Urinary bladder (tissue), 4 donors: ENCODE measurements around the gene TMPRSS13. TPM values are rescaled to one million over a fixed set of nuclear protein-coding genes. Genes with fewer than 3 reads are reported as not detected.
A peak's percentile ranks its signal among the peaks of the same experiment; 100 is the strongest.

ENCODE experiments used
- DNase-seq: peaks from one replicate; pipeline ENCODE4 v3.0.0-alpha.2; 2015; ENCODE audit errors: extremely low spot score
- H3K27ac ChIP-seq: one replicate; pipeline ENCODE4 v1.5.1; 2013; ENCODE audit warnings: low read depth, mild to moderate bottlenecking, moderate library complexity
- H3K36me3 ChIP-seq: one replicate; pipeline ENCODE4 v1.6.1; 2013; ENCODE audit warnings: mild to moderate bottlenecking, moderate library complexity; ENCODE audit not compliant: insufficient read depth
- H3K4me1 ChIP-seq: one replicate; pipeline ENCODE4 v1.6.1; 2013; ENCODE audit warnings: mild to moderate bottlenecking, moderate library complexity; ENCODE audit not compliant: insufficient read depth
- H3K4me3 ChIP-seq: one replicate; pipeline ENCODE4 v1.5.1; 2013; ENCODE audit warnings: low read depth, low read length
- WGBS: extraction: QIAGEN DNeasy Blood & Tissue Kit; methylation state at CpG from one replicate; pipeline ENCODE4 v1.1.7; 2013; 5-methylcytosine and 5-hydroxymethylcytosine counted together
- polyA plus RNA-seq: library from polyadenylated mRNA; stranded (reverse); fragments of 200-250 nt; gene quantifications from one replicate; pipeline ENCODE4 v1.2.3, GENCODE V29; 2013
- total RNA-seq: library from RNA; depleted of rRNA; stranded (reverse); fragments of >200 nt; gene quantifications from one replicate; pipeline ENCODE4 v1.2.3, GENCODE V29; 2014
- donor health status: healthy with polysubstance abuse.
- donor health status: healthy.

The TMPRSS13 gene
- total and polyA plus RNA-seq, 2 donors, result 0.18 to 0.63 TPM

DNA sequence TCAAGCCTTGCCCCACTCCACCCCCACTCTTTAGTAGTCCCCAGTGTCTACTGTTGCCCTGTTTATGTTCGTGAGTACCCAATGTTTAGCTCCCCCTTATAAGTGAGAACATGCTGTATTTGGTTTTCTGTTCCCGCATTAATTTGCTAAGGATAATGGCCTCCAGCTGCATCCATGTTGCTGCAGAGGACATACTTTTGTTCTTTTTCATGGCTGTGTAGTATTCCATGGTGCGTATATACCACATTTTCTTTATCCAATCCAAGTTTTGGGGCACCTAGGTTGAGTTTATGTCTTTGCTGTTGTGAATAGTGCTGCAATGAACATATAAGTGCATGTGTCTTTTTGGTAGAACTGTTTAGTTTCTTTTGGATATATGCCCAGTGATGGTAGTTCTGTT is 36.6 kb downstream of the TMPRSS13 start:
- no peak overlapping the region for H3K27ac ChIP-seq
- H3K4me1 ChIP-seq, result no peaks in the 10 kb centered on the region
- H3K4me3 ChIP-seq, result no peak overlapping the region
- H3K36me3 ChIP-seq, result no peaks in the 10 kb centered on the region
- no peak for DNase-seq
- 96% methylated on average over 3 of the region's 3 CpGs for WGBS

DNA sequence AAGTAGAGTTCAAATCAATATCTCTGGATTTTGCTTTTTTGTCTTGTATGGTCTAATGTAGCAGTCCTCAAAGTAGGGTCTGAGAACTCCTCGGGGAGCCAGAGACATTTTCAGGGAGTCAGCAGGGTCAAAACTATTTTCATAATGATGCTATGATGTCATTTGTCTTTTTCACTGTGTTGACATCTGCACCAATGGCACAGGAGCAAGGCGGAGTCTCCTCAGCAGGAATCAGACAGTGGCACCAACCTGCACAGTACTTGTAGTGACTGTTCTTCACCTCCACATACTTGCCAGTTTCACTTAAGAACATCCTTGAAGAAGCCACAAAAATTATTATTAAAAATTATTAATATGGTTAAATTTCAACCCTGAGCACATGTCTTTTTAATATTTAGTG is 37.8 kb downstream of the TMPRSS13 start:
- 79% methylated on average over 2 of the region's 2 CpGs for WGBS
- Histone ChIP-seq H3K36me3 (no peaks in the 10 kb centered on the region), H3K4me3 (no peak overlapping the region), H3K4me1 (no peaks in the 10 kb centered on the region), H3K27ac (no peak overlapping the region)
- no peak for DNase-seq

DNA sequence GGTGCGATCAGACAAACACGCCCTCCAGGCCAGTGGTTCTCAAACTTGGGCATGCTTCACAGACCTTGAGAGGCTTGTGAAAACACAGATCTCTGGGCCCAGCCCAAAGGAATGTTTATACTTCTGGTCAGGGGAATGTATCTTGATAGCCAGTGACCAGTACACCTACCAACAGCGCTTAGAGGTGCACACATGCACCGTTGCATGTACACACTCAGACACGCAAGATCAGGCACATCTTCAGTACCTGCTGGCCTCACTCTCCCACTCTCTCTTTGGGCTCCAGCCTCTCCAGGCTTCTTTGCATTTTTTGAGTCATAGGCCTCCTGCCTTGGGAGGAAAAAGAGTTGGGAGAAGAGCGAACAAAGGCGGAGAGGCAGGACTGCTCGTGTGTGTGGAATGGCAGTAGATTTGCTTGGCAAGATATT is 41.0 kb downstream of the TMPRSS13 start:
- Histone ChIP-seq H3K4me3 (no peak overlapping the region), H3K36me3 (no peaks in the 10 kb centered on the region), H3K27ac (no peak overlapping the region), H3K4me1 (no peaks in the 10 kb centered on the region)
- no peak for DNase-seq
- WGBS, result 70% methylated on average over 8 of the region's 8 CpGs

DNA sequence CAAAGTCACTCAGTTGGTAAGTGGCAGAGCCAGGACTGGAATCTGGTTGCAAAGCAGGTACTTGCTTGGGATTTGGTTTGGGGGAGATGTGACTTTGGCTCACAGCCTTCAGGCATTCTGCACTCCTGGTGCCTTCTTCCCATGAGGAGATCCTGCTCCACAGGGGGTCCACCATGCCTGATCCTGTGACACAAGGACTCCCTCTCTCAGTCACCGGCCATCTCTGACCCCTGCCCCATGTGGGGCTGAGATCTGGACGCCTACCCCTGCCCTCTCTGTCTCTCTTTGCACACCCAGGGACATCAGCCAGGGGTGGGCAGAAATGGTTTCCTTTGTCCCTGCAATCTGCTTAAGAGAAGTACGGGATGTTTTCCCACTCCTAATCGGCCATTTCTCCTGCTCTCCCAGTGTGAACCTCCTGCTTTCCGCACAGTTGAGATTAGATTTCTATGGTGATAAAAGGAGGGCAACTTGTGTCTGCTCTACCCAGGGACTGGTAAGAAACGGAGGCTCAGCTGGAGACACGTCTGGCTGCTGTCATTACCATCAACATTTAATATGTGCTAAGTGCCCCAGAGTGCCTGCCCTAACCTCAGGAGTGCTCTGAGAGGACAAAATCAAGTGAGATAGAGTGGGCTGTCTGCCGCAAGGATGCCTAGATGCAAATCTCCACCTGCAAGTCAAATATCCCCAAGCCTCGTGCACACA is 41.6 kb downstream of the TMPRSS13 start:
- Histone ChIP-seq H3K27ac (no peak overlapping the region), H3K4me1 (no peaks in the 10 kb centered on the region), H3K36me3 (no peaks in the 10 kb centered on the region), H3K4me3 (no peak overlapping the region)
- DNase-seq, result no peak
- WGBS, result 68% methylated on average over 9 of the region's 9 CpGs

DNA sequence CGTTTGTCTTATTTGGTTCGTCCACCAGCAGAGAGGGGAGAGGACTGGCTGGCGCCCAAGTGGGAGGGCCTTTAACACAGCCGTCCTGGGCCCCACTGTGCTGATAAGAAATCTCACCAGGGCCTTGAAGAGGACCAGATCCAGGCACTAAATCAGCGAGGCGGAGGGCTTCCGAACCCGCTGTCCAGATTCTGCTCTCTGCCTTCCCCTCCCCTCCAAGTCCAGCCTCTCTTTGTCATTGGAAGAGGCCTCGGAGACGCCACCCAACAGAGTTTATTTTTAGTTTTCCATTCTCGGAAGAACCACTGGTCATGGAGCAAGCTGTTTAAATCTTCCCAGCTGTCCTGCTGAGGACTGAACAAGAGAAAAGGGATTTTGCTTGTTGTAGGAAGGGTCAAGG is 43.4 kb downstream of the TMPRSS13 start:
- Histone ChIP-seq H3K4me1 (no peaks in the 10 kb centered on the region), H3K27ac (peak overlapping the region; percentile 56), H3K4me3 (no peak overlapping the region), H3K36me3 (no peaks in the 10 kb centered on the region)
- WGBS, result 16% methylated on average over 11 of the region's 11 CpGs
- peak; percentile 87 for DNase-seq

DNA sequence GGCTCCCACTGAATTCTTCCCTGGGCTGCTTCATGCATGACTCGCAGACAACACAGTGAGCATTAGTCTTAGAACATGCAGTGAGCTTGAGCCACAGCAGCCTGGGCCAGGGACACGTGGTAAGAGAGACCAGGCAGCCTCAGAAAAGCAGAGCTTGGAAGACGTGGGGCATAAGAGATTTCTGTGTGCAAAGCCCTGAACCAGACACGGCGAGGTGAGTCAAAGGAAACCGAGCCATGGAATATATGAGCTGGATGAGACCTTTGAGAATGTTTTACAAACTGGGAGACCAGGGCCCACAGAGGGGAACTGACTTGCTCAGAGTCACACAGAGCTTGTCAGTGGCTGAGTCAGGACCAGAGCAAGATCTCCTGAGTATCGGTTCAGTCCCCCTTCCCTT is 44.2 kb downstream of the TMPRSS13 start:
- H3K4me3 ChIP-seq, result no peak overlapping the region
- DNase-seq, result no peak
- WGBS, result 40% methylated on average over 7 of the region's 7 CpGs
- H3K36me3 ChIP-seq, result no peaks in the 10 kb centered on the region
- no peak overlapping the region for H3K27ac ChIP-seq
- no peaks in the 10 kb centered on the region for H3K4me1 ChIP-seq

DNA sequence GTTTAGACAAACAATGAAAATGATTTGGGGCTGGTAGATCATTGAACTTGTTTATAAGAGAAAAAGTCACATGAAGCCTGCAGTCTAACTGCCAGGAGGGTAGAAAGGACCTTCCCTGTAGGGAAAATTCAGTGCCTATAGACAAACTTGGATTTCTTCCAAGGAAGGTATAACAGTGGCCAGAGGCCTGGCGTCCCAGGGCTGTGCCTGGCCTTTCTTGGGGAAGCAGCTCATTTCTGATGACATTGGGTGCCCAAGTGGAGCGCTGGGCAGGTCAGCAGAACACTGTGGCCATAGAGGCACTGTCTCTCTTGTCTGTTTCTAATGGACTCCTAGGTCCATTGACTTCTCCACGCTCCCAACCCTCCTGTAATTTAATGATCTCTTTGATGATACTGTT is 46.1 kb downstream of the TMPRSS13 start:
- Histone ChIP-seq H3K4me1 (no peaks in the 10 kb centered on the region), H3K27ac (no peak overlapping the region), H3K4me3 (no peak overlapping the region), H3K36me3 (no peaks in the 10 kb centered on the region)
- 76% methylated on average over 3 of the region's 3 CpGs for WGBS
- no peak for DNase-seq

DNA sequence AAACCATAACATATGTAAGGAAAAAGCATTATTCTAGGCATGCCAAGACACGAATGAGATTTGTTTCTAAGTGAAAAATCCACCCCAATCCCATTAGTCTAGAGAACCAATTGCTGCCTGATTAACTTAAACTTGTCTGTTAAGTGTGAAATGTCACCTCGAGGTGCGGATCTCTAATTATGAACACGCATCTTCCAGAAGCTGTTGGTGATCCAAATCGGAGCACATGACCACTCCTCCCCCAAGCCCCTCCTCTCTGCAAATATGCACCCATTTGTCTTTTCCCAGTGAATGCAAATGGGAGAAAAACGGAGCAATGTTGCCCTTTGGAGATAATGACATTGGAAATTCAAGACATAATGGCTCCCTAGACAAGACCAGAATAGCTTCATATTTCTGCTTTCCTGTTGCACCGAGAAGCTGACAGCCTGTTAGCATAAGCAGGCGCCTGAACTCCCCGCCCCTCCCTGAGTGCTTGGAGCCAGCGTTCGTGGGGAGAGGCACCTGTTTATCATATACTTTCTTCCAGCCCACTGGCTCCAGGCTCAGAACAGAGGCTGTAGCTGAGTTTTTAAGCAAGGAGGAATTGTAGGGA is 46.8 kb downstream of the TMPRSS13 start:
- Histone ChIP-seq H3K4me3 (no peak overlapping the region), H3K4me1 (no peaks in the 10 kb centered on the region), H3K27ac (no peak overlapping the region), H3K36me3 (no peaks in the 10 kb centered on the region)
- 28% methylated on average over 11 of the region's 11 CpGs for WGBS
- no peak for DNase-seq

DNA sequence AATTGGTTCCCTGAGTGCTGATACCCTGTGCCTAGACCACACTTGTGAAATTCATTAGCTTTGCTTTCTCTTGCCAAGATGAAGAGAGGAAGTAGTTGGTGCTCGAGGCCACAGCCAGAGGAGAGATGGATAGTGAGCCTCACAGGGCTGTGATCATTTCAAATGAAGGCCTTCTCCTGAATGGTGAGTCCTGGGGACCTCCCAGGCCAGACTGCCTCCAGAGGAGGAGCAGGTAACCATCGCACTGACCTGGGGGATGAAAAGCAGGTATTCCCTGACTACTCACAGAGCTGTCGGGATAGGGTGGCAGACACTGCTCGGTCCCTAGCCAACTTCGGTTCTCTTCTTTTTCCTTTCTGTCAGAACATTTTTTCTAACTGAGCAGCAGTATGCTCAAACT is 48.0 kb downstream of the TMPRSS13 start:
- 88% methylated on average over 5 of the region's 5 CpGs for WGBS
- H3K27ac ChIP-seq, result no peak overlapping the region
- H3K36me3 ChIP-seq, result no peaks in the 10 kb centered on the region
- DNase-seq, result no peak
- H3K4me3 ChIP-seq, result no peak overlapping the region
- no peaks in the 10 kb centered on the region for H3K4me1 ChIP-seq

DNA sequence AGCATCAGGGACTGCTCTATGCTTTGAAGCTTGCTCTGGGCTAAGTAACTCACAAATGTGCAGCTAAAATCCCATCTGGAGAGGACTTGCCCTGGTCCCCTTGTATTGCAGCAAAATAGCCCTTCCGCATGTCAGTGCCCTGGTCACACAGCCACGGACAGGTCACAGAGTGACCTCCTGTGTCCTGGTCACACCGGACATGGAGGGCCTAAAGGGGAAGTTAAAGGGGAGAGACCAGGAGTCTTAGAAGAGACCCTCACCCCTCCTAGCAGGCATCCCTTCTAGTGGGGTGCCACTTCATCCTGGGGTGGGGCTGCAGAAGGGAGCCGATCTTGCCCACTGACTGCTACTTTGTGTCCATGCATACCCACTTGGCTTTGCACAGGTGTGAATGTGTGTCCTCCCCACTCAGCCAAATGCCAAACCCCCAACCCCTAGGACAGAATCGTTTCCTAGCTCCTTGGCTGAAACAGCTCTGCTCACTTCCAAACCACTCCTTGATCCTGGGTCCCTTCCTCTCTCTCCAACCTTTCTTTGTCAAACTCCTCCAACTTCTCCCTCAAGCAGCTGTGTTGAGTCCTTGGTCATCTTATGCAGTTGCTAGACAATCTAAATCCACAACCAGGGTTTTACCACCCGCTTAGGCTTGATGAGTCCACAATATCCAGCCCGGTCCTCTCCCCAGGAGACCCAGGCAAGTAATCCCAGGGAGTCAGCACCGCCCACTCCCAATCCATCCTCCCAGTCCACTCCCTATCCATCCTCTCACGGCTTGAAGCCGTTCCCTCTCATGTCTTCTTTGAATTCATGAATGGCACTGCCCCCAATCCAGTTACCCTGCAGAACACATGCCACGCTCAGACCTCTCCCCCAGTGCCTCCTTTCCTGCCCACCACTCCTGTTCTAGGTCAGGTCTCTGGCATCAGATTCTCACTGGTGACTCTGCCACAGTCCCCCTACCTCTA is 49.4 kb downstream of the TMPRSS13 start:
- DNase-seq, result no peak
- H3K36me3 ChIP-seq, result no peaks in the 10 kb centered on the region
- H3K27ac ChIP-seq, result no peak overlapping the region
- H3K4me3 ChIP-seq, result no peak overlapping the region
- H3K4me1 ChIP-seq, result no peaks in the 10 kb centered on the region
- WGBS, result 87% methylated on average over 11 of the region's 11 CpGs

DNA sequence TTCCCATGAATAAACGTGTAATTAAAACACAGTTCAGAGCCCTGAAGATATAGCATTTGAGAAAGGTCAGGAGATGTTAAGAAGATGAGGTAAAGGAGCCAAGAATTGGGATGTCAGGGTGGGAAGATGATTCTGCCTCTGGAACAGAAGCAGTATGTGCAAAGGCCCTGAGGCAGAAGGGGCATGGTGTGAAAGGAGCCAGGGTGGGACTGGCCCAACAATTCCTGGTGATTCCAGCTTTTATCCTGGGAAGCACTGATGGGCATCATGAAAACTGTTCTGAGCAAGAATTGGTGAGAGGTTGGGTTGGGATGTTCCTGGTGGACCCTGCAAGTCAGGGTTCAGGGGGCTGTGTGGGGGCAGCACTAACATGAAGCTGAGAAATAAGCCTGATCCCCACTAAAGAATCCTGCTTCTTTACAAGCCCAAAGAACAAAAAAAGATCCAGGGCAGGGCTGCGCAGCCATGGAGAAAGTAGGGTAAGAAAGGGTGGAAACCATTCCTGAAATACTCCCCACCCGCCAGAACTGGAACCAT is 50.2 kb downstream of the TMPRSS13 start:
- Histone ChIP-seq H3K4me1 (no peaks in the 10 kb centered on the region), H3K27ac (no peak overlapping the region), H3K36me3 (no peaks in the 10 kb centered on the region), H3K4me3 (no peak overlapping the region)
- DNase-seq, result no peak
- 74% methylated on average over 3 of the region's 3 CpGs for WGBS

DNA sequence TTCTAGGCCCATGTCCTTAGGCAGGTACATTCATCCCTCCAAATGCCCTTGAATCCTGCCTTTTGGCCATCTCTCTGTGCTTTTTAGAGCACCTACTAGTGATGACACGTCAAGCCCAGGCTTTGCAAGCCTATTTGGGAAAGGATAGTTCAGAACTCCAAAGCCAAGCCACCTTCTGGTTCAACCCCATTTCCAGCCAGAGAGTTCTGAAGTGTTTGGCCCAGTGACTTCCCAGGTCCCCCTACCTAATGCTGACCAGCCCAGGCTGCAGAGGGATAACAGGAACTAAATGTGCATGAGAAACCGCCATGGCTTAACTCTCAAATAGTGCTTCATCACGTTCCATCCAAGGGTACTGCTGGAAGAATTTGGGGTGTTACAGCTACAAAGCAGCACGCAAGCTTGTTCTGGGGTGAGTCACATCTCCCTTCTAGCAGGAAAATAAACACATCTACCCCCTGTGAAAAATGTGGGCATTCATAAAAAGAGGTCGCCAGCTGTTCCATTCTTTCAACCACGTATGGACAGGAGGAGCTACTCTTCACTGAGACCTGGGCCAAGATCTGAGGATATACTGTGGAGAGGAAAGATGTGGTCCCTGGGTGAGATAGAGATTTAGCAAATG is 50.8 kb downstream of the TMPRSS13 start:
- no peaks in the 10 kb centered on the region for H3K4me1 ChIP-seq
- WGBS, result 83% methylated on average over 6 of the region's 6 CpGs
- H3K4me3 ChIP-seq, result no peak overlapping the region
- DNase-seq, result no peak
- no peaks in the 10 kb centered on the region for H3K36me3 ChIP-seq
- H3K27ac ChIP-seq, result no peak overlapping the region

DNA sequence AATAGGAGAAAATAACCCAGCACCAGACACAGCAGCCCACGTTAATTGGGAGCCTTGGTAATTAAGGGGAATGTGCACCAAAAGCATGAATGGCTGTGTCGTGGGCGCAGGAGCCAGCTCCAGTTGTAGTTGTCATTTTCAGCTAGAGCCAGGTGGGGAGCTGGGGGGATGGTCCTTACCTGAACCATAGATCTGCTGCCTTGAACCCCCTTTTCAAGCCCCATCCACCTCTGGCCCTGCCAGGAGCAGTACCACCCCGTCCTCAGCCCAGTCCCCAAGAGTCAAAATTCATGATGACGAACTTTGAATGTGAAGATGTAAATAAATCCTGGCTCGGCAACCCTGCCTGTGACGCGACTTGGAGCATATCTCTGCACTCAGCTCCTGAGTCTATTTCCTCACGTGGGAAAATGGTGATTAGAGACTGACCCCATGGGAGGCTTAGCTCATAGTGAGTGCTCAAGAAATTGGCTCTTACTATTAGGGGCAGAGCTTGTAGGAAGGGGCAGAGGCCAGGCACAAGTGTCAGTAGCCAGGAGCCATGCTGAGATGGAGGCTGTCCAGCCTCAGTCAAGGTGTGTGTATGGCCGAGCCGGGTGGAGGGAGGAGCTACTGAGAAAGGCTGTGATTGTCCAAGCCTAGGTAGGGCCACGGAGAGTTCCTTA is 52.0 kb downstream of the TMPRSS13 start:
- Histone ChIP-seq H3K27ac (no peak overlapping the region), H3K36me3 (no peaks in the 10 kb centered on the region), H3K4me3 (peak overlapping the region; percentile 54), H3K4me1 (no peaks in the 10 kb centered on the region)
- DNase-seq, result no peak
- WGBS, result 22% methylated on average over 12 of the region's 12 CpGs
